ENCODE measurements around the gene LUZP2.

DNA sequence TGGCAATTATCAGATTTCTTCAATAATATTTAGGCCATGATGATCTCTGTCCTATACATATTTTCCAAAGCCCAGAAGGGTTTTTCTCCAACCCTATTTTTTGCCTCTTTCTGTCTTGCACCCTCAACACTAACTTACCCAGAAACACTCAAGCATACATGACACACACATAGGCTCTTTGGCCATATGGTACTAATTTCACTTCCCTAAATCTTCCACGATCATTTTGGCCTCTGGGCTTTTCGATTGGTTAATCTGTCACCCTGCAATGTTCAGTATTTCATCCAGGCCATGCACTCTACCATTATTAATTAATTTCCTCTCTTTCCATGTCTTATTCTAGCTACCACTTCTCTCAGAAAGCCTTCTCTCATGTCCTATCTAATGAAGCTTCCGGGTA, 59.8 kb downstream of the LUZP2 start:
- TF ChIP-seq, protein P1, sequence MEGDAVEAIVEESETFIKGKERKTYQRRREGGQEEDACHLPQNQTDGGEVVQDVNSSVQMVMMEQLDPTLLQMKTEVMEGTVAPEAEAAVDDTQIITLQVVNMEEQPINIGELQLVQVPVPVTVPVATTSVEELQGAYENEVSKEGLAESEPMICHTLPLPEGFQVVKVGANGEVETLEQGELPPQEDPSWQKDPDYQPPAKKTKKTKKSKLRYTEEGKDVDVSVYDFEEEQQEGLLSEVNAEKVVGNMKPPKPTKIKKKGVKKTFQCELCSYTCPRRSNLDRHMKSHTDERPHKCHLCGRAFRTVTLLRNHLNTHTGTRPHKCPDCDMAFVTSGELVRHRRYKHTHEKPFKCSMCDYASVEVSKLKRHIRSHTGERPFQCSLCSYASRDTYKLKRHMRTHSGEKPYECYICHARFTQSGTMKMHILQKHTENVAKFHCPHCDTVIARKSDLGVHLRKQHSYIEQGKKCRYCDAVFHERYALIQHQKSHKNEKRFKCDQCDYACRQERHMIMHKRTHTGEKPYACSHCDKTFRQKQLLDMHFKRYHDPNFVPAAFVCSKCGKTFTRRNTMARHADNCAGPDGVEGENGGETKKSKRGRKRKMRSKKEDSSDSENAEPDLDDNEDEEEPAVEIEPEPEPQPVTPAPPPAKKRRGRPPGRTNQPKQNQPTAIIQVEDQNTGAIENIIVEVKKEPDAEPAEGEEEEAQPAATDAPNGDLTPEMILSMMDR (conservative IDR thresholded peaks at IDR 0.05; ENCODE audit: low read depth, low read length): no peak
- no peak for TF ChIP-seq EZH2phosphoT487 (IDR thresholded peaks at IDR 0.05; ENCODE audit: borderline replicate concordance, low read length)

Data from PC-3 (cell line).